Lower lobe of right lung (tissue), 2 donors: ENCODE data around the gene TMEM248. TPM values are rescaled to one million over a fixed set of nuclear protein-coding genes. Genes with fewer than 3 reads are reported as not detected.

Experiments
- ATAC-seq, 2 donors: fragments of 200-7000 bp; cut with Tn5 transposase; one replicate each; pipeline ENCODE4 v1.9.1; 2020 to 2022; ENCODE audit warnings: mild to moderate bottlenecking in 2 of 2, moderate library complexity in 2 of 2
- DNase-seq: peaks from one replicate; pipeline ENCODE4 v3.0.0-alpha.2; 2020
- H3K27ac ChIP-seq: fragments of 200-600 bp; one replicate; pipeline ENCODE4 v1.8.0; 2022
- H3K27me3 ChIP-seq: fragments of 200-600 bp; one replicate; pipeline ENCODE4 v1.8.0; 2022; ENCODE audit warnings: low read depth
- H3K36me3 ChIP-seq: fragments of 200-600 bp; one replicate; pipeline ENCODE4 v1.8.0; 2022; ENCODE audit warnings: mild to moderate bottlenecking
- H3K4me1 ChIP-seq: fragments of 200-600 bp; one replicate; pipeline ENCODE4 v1.8.0; 2022
- H3K4me3 ChIP-seq: fragments of 200-600 bp; one replicate; pipeline ENCODE4 v1.8.0; 2022; ENCODE audit warnings: mild to moderate bottlenecking
- H3K9me3 ChIP-seq: fragments of 200-600 bp; one replicate; pipeline ENCODE4 v1.8.0; 2022
- CTCF ChIP-seq: fragments of 200-600 bp; IDR thresholded peaks from one replicate; pipeline ENCODE4 v1.8.0; 2022; ENCODE audit warnings: antibody characterized with exemption, mild to moderate bottlenecking
- intact Hi-C: fragments of 100-400 bp; cut with DNase I; formaldehyde crosslinking; loops from one replicate; pipeline ENCODE4 v1.11.0; 2022
- total RNA-seq: library from RNA; stranded (reverse); fragmentation: NEBNext Ultra II Directional; extraction: Animal tissue kit (Norgen Biotek cat#: 25700); gene quantifications from one replicate; pipeline ENCODE4 v1.2.1, GENCODE V29; 2021
- donor health status: DM: no; HTN: yes; CAD: no; lungs with severe emphysema.

Gene TMEM248
- total RNA-seq, 1 donor from 2014 or later: 103 TPM

GRCh38 chr7:66929935-66930334 lies 8.9 kb downstream of the TMEM248 start:
- intact Hi-C loops: no loop called here
- DNase-seq: no peak
- H3K36me3 ChIP-seq: peaks cover 8% of the 10 kb centered on the region

GRCh38 chr7:66930341-66930740 lies 9.3 kb downstream of the TMEM248 start:
- Histone ChIP-seq H3K9me3 (no peaks in the 10 kb centered on the region), H3K4me1 (peaks cover 46% of the 10 kb centered on the region), H3K27me3 (no peaks in the 10 kb centered on the region), H3K27ac (no peak overlapping the region), H3K36me3 (peaks cover 8% of the 10 kb centered on the region), H3K4me3 (no peak overlapping the region)
- DNase-seq (no peak), ATAC-seq (no peak)
- intact Hi-C loops: no loop called here
- no peak for TF ChIP-seq CTCF

More at GRCh38 chr7:66929935-66930334, 8.9 kb downstream of the TMEM248 start:
- H3K9me3 ChIP-seq: no peaks in the 10 kb centered on the region
- no peak overlapping the region for H3K27ac ChIP-seq
- H3K27me3 ChIP-seq: no peaks in the 10 kb centered on the region
- no peak overlapping the region for H3K4me3 ChIP-seq
- ATAC-seq: no peak
- TF ChIP-seq CTCF: no peak
- H3K4me1 ChIP-seq: peaks cover 48% of the 10 kb centered on the region

GRCh38 chr7:66933469-66933868 lies 12.4 kb downstream of the TMEM248 start:
- no peak for ATAC-seq
- H3K36me3 ChIP-seq: peaks cover 8% of the 10 kb centered on the region
- no peak for TF ChIP-seq CTCF
- peaks cover 44% of the 10 kb centered on the region for H3K4me1 ChIP-seq
- intact Hi-C loops: no loop called here
- no peaks in the 10 kb centered on the region for H3K27me3 ChIP-seq
- H3K9me3 ChIP-seq: no peaks in the 10 kb centered on the region
- no peak for DNase-seq
- H3K27ac ChIP-seq: no peak overlapping the region
- H3K4me3 ChIP-seq: no peak overlapping the region

- intact Hi-C loops: no loop called here
These were observed 16.9 kb downstream of the TMEM248 start for GRCh38 chr7:66937940-66938339.

GRCh38 chr7:66939325-66939724 lies 18.3 kb downstream of the TMEM248 start:
- H3K27ac ChIP-seq: no peak overlapping the region
- peaks cover 42% of the 10 kb centered on the region for H3K36me3 ChIP-seq
- DNase-seq: no peak
- intact Hi-C loops: no loop called here
- no peaks in the 10 kb centered on the region for H3K27me3 ChIP-seq
- TF ChIP-seq CTCF: no peak
- H3K4me3 ChIP-seq: no peak overlapping the region
- H3K9me3 ChIP-seq: no peaks in the 10 kb centered on the region
- ATAC-seq: no peak
- peaks cover 15% of the 10 kb centered on the region for H3K4me1 ChIP-seq

More at GRCh38 chr7:66937940-66938339, 16.9 kb downstream of the TMEM248 start:
- Histone ChIP-seq H3K4me3 (no peak overlapping the region), H3K36me3 (peaks cover 28% of the 10 kb centered on the region), H3K27me3 (no peaks in the 10 kb centered on the region), H3K9me3 (no peaks in the 10 kb centered on the region), H3K27ac (no peak overlapping the region), H3K4me1 (peaks cover 23% of the 10 kb centered on the region)
- no peak for TF ChIP-seq CTCF
- ATAC-seq (no peak), DNase-seq (no peak)

- intact Hi-C loops: no loop called here
- Histone ChIP-seq H3K4me3 (no peak overlapping the region), H3K27me3 (no peaks in the 10 kb centered on the region), H3K36me3 (peaks cover 100% of the 10 kb centered on the region), H3K9me3 (no peaks in the 10 kb centered on the region), H3K4me1 (no peaks in the 10 kb centered on the region), H3K27ac (no peak overlapping the region)
- DNase-seq (no peak), ATAC-seq (peak; percentile 60 to 68)
- TF ChIP-seq CTCF: no peak
These were observed 25.5 kb downstream of the TMEM248 start for GRCh38 chr7:66946545-66946944.
